Activated naive CD8-positive, alpha-beta T cell treated with anti-CD3 and anti-CD28 coated beads, Interleukin-2, amount 50 U/mL, for 24 hours (primary cell): ENCODE results near the gene BHLHE23.

Source experiments
- ATAC-seq: fragments of 150-1000 bp; cut with Tn5 transposase; one replicate; pipeline ENCODE4 v1.10.0; 2021
- DNase-seq: peaks from one replicate; pipeline ENCODE4 v3.0.0; 2021
- H3K27ac Mint-ChIP-seq: one replicate; pipeline ENCODE4 v1.8.0; 2021; ENCODE audit warnings: mild to moderate bottlenecking, mixed read lengths
- H3K27me3 Mint-ChIP-seq: one replicate; pipeline ENCODE4 v1.8.0; 2021; ENCODE audit warnings: mixed read lengths
- H3K36me3 Mint-ChIP-seq: one replicate; pipeline ENCODE4 v1.8.0; 2021; ENCODE audit warnings: low read depth, mixed read lengths
- H3K4me1 Mint-ChIP-seq: one replicate; pipeline ENCODE4 v1.8.0; 2021; ENCODE audit warnings: mixed read lengths
- H3K4me3 Mint-ChIP-seq: one replicate; pipeline ENCODE4 v1.8.0; 2021; ENCODE audit warnings: mild to moderate bottlenecking, moderate library complexity, mixed read lengths
- H3K9me3 Mint-ChIP-seq: one replicate; pipeline ENCODE4 v1.8.0; 2021; ENCODE audit warnings: mixed read lengths

BHLHE23 gene

DNA sequence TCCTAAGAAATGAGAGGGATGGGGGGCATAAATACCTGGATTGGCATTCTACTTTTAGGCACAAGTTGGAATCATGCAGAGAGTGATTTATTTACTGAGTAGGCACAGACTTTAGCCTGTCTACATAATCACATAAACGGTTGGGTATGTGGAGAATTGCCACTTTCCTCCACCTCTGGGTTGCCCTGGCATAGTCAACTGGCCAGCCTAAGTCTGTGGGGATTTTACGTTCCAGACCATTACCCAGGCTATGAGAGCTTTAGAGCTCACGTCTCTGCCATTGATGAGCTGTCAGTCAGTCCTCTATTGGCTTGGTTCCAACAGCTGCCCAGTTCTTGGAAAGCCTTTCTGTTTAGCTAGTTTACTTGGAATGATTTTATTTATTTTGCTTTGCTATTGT, 5.0 kb upstream of the BHLHE23 start:
- ATAC-seq: no peak
- no peak overlapping the region for H3K27ac Mint-ChIP-seq
- peaks cover 14% of the 10 kb centered on the region for H3K9me3 Mint-ChIP-seq
- DNase-seq: no peak
- H3K4me1 Mint-ChIP-seq: peaks cover 24% of the 10 kb centered on the region
- no peak overlapping the region for H3K4me3 Mint-ChIP-seq
- peaks cover 8% of the 10 kb centered on the region for H3K36me3 Mint-ChIP-seq
- peaks cover 44% of the 10 kb centered on the region for H3K27me3 Mint-ChIP-seq

DNA sequence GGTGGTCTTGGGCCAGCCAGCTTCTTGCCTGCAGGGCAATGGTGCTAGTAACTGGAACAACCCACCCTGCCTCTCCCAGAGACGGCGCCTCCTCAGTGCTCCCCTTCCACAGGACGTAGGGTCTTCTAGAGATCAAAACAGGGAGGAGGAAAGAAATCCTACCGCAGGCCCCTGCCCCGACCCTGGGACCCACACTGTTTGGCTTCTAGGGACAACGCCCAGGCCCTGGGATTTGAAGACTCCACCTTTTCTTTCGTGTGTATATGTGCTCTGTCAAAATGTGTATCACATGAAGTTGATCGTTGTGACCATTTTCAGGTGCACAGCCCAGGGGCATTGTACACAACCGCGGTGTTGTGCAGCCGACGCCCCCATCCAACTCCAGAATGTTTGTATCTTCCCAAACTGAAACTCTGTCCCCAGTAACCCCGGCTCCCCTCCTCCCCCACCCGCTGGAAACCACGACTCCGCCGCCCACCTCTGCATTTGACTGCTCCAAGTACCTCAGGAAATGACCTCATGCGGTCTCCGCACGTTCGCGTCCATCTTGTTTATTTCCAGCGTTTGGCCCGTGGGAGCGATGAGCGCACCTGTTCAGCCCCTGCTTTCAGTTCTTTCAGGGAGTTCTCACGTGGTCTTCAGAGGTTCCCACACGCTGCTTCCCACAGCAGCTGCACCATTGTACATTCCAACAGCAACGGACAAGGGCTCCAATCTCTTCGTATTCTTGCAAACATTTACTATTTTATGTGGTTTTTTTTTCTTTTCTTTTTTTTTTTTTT, 3.4 kb upstream of the BHLHE23 start:
- Mint-ChIP-seq H3K27ac (peak overlapping the region; percentile 79), H3K36me3 (peaks cover 8% of the 10 kb centered on the region), H3K9me3 (peaks cover 14% of the 10 kb centered on the region), H3K4me1 (peaks cover 25% of the 10 kb centered on the region), H3K4me3 (peak overlapping the region; percentile 81), H3K27me3 (peaks cover 47% of the 10 kb centered on the region)
- ATAC-seq (peak; percentile 53), DNase-seq (peak; percentile 78)

DNA sequence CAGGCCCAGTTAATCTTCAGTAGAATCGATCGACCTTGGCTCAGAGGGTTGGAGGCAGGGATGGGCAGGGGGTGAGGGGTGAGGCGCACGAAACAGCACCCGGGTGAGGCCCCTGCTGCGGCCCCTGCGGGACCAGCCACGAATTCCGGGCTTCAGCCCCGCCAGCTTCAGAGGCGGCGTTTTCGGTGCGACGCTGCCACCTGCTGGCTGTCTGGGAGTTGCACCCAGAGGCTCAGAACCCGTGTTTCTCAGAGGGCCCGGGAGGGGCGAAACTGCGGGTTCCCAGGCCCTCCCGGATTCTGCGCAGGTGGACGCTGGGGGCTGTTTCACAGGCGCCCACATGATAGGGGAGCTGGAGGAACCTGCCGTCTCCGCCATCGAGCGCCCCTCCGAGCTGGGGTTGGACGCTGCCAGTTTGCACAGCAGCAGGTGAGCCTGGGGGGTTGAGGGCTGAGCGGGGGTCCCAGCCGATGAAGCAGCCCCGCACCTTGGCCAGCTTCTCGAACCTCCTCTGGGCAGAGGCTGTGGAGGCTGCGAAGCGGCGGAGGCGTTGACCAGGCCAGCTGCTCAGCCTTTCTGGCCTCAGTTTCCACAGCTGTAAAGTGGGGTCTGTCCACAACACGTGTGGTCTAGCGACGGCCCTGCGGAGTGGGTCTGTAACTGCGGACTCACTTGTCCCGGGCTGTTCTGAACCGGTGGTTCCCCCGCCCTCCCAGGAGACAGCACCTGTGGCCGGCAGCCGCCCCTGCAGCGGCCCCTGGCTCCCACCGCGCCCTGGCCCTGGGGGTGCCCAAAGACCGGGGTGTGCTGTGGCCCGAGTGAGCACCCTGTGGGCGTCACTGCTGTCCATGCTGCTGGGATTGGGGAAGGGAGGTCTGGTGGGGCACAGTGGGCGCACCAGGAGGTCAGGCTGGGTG, 2.5 kb upstream of the BHLHE23 start:
- H3K27ac Mint-ChIP-seq: no peak overlapping the region
- peaks cover 8% of the 10 kb centered on the region for H3K36me3 Mint-ChIP-seq
- H3K27me3 Mint-ChIP-seq: peaks cover 47% of the 10 kb centered on the region
- peaks cover 14% of the 10 kb centered on the region for H3K9me3 Mint-ChIP-seq
- peak; percentile 80 for ATAC-seq
- no peak overlapping the region for H3K4me3 Mint-ChIP-seq
- DNase-seq: peak; percentile 89
- H3K4me1 Mint-ChIP-seq: peaks cover 27% of the 10 kb centered on the region

DNA sequence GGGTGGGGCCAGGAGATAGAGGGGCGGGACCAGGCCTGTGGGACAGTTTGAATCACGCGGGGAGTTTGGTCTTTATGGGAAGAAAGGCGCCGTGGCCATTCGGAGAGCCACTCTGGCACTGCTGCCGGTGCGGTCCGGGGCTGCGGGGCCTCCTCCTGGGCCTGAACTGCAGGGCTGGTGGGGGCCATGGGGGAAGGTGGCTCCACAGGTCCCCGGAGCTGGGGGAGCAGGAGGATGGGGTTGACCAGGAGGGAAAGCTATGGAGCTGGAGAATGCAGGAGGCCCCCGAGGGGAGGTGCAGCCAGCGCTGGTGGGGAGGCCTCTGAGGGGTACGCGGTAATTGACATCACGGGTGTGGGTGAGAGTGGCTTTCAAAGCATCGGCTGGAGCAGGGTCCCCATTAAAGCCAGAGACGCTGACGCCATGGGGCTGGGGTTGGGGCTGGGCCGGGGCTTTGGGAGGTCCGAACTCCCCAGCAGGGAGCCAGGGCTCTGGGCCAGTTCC, 1.8 kb upstream of the BHLHE23 start:
- ATAC-seq: peak; percentile 8
- Mint-ChIP-seq H3K4me3 (no peak overlapping the region), H3K27ac (no peak overlapping the region), H3K9me3 (peaks cover 8% of the 10 kb centered on the region), H3K27me3 (peaks cover 46% of the 10 kb centered on the region), H3K4me1 (peaks cover 28% of the 10 kb centered on the region), H3K36me3 (peaks cover 4% of the 10 kb centered on the region)
- DNase-seq: no peak

DNA sequence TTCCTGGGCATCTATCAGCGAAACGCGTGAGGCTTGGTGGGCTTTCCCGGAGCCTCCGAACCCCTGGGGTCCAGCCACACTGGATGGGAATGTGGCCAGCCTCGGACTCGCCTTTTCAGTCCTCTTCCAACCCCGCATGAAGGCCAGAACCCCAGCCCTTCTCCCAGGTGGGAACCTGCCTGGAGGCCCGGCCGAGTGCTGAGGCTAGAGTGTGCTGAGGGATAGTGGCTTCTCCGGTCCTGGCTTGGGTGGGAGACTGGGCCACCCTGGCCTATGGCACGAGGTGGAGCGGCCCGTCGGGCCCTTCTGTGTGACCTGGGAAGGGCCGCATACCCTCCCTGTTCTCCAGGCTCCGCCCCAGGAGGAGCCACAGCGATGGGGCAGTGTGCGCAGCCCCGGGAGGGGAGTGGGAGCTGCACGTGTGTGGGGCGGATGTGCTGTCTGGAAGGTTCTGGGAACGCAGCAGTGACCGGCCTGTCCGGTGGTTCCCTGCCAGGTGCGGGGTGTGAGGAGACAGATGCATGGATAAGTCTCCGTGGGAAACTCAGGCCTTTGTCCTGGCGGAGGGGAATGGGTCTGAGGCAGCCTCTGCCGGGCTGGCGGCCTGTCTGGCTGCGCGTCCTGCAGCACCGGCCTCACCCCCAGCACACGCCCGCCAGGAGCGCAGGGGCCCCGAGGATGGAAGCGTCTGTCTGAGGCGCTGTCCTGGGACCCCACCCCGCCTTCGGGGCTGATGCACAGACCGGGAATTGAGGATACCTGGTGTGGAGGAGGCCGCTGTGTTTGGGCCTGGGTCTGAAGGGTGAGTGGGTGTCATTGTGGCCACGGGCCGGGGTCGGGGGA, 1.1 kb upstream of the BHLHE23 start:
- Mint-ChIP-seq H3K9me3 (peaks cover under 1% of the 10 kb centered on the region), H3K36me3 (peaks cover under 1% of the 10 kb centered on the region), H3K27me3 (peaks cover 48% of the 10 kb centered on the region), H3K4me3 (no peak overlapping the region), H3K4me1 (peaks cover 28% of the 10 kb centered on the region), H3K27ac (no peak overlapping the region)
- no peak for ATAC-seq
- DNase-seq: no peak

DNA sequence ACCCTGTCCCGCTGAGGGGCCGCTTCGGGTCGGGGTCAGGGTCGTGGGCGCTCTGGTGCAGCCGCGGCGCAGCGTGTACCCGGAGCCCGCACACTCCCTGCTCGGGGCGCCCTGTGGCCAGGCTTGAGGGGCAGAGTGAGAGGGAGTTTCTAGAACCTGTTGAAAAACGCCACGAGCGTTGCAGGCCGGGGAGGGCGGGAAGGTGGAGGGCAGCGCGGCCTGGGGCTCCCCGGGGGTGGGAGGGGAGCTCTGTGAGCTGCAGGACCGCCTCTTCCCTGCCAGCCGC, 539 bp upstream of the BHLHE23 start:
- ATAC-seq (no peak), DNase-seq (no peak)
- H3K4me3 Mint-ChIP-seq: no peak overlapping the region
- peaks cover 53% of the 10 kb centered on the region for H3K27me3 Mint-ChIP-seq
- no peaks in the 10 kb centered on the region for H3K9me3 Mint-ChIP-seq
- H3K36me3 Mint-ChIP-seq: no peaks in the 10 kb centered on the region
- no peak overlapping the region for H3K27ac Mint-ChIP-seq
- H3K4me1 Mint-ChIP-seq: peaks cover 28% of the 10 kb centered on the region

DNA sequence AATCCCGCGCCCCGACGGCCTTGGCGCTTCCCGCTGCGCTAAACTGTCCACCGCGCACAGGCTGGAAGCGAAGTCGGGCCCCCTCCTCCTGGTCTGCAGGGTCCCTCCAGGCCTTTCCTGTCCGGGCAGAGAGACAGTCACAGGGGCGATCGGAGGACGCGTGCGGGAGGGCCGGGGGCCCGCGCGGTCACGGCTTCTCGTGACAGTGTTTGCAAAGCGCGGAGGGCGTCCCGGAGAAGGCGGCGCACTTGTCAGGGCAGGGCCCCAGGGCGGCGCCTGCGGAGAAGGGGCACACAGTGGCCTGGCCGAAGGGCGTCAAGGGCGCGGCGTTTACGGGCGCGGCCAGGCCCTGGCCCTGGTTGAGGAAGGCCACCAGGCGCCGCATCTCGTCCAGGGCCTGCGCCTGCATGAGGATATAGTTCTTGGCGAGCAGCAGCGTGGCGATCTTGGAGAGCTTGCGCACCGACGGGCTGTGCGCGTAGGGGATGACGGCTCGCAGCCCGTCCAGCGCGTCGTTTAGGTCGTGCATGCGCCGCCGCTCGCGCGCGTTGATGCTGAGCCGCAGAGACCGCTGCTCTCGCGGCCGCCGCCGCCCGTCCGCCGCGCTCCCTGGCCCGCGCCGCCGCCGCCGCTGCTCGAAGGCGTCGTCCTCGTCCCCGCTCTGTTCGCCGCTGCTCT, 763 bp downstream of the BHLHE23 start:
- DNase-seq (no peak), ATAC-seq (no peak)
- Mint-ChIP-seq H3K4me3 (no peak overlapping the region), H3K4me1 (peaks cover 28% of the 10 kb centered on the region), H3K9me3 (no peaks in the 10 kb centered on the region), H3K27ac (no peak overlapping the region), H3K27me3 (peaks cover 64% of the 10 kb centered on the region), H3K36me3 (no peaks in the 10 kb centered on the region)

DNA sequence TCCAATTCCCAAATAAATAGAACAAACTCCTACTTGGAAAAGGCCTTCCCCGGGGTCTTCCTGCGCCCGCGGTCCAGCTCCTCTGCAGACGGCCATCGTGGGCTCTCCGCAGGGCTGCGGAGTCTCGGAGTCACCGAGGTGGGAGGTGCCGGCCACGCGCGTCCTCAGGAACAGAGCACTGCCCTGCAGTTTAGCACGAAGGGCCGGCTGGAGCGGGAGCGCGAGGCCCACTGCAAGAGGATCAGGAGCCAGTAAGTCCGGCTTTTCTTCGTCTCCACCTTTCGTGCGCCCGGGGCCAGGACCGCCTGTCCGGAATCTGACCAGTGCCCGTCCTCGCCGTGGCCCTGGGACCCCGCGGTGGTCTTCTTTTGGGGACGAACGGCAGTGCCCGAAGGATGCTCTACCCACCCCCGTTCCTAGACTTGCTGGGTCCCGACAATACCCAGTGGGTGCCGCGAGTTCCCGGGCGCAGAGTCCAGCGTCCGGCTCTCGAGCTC, 1.4 kb downstream of the BHLHE23 start:
- H3K27me3 Mint-ChIP-seq: peaks cover 67% of the 10 kb centered on the region
- ATAC-seq (no peak), DNase-seq (no peak)
- H3K4me1 Mint-ChIP-seq: peaks cover 24% of the 10 kb centered on the region
- H3K9me3 Mint-ChIP-seq: no peaks in the 10 kb centered on the region
- H3K27ac Mint-ChIP-seq: no peak overlapping the region
- H3K4me3 Mint-ChIP-seq: no peak overlapping the region
- H3K36me3 Mint-ChIP-seq: no peaks in the 10 kb centered on the region

DNA sequence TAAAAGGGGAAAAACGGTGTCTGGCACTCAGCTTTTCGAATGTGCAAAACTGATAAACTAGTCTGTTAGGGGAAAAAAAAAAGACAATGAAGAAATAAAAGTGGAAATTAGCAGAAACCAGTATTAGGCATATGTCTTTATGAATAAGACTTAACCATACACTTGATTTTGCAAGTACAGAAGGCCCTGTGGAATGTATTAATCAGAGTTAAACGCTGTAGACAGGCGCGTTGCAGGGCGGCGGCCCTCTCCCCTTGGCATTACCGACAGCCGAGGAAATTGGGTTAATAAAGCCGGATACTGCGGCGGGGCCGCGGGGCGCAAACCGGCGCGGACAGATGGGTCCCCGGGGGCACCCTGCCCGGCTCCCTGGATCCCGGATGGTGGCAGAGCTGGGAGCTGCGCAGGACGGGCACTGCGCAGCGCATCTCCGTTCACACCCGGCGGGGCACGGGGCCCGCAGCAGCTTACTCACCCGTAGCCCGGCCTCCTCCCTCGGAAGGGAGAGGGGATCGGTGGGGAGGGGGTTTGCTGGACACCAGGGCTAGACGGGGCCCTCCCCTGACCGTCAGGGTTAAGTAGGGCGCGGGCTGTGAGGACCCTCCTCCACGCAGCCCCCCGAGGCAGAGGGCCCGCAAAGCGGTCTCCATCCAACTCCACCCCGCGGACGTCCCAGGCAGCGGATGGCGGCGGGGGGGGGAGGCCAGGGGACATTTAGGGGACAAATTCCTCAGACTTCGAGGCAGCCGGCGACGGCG, 2.0 kb downstream of the BHLHE23 start:
- Mint-ChIP-seq H3K27me3 (peaks cover 67% of the 10 kb centered on the region), H3K4me3 (no peak overlapping the region), H3K4me1 (peaks cover 18% of the 10 kb centered on the region), H3K36me3 (no peaks in the 10 kb centered on the region), H3K9me3 (no peaks in the 10 kb centered on the region), H3K27ac (no peak overlapping the region)
- no peak for ATAC-seq
- DNase-seq: no peak

DNA sequence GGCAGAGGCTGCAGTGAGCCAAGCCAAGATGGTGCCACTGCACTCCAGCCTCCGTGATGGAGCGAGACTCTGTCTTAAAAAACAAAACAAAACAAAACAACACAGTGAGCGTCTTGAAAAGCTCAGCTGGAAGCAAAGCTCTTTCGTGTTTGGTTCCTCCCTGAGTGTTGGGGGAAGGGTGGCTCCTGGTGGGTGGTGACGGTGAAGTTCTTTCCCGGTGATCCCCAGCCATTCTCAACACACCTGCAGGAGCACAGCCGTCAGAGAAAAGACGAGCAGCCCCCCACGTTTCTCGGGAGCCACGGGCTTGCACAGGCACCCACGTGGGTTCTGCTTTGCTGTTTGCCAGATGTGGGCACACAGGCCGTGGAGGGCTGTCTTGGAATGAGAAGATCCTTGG, 3.2 kb downstream of the BHLHE23 start:
- DNase-seq (no peak), ATAC-seq (no peak)
- Mint-ChIP-seq H3K36me3 (no peaks in the 10 kb centered on the region), H3K27ac (no peak overlapping the region), H3K4me3 (no peak overlapping the region), H3K4me1 (peaks cover 10% of the 10 kb centered on the region), H3K9me3 (no peaks in the 10 kb centered on the region), H3K27me3 (peaks cover 69% of the 10 kb centered on the region)

DNA sequence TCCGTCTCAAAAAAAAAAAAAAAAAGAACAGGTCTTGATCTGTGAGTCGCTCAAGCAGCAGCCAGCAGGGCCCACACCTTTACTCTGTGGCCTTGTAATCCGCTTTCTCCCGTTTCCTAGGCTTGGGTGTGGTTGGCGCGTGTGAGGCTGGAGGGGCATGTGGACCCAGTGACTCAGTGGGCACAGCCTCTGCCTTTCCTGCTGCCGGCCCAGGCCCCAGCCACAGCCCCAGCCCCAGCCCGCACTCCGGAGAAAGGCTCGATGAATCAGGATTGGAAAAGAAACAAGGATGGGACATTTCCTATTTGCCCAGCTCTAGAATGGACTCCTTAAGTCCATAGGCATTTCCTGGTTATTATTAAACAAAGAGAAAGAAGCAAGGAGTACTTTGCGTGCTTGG, 4.3 kb downstream of the BHLHE23 start:
- H3K4me3 Mint-ChIP-seq: no peak overlapping the region
- no peak overlapping the region for H3K27ac Mint-ChIP-seq
- H3K4me1 Mint-ChIP-seq: peaks cover 4% of the 10 kb centered on the region
- no peak for ATAC-seq
- DNase-seq: no peak
- no peaks in the 10 kb centered on the region for H3K36me3 Mint-ChIP-seq
- H3K9me3 Mint-ChIP-seq: no peaks in the 10 kb centered on the region
- H3K27me3 Mint-ChIP-seq: peaks cover 63% of the 10 kb centered on the region

DNA sequence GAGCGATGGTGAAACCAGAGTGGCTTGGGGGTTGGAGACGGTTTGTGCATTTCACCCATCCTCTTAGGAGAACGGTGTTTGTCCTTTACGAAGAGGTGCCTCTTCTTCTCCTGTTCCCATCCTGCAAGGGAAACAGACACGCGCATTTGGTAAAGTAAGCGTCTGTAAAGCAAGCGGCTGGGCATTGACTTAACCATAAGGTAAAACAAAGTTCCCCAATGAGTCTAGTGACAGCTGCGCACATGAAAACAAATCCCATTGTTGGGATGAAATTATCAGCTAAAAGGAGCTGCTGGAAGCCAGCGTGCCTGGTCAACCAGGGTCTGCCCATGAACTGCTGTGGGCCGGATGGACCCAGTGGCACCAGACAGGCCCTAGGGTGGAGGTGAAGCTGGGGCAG, 5.8 kb downstream of the BHLHE23 start:
- peaks cover 68% of the 10 kb centered on the region for H3K27me3 Mint-ChIP-seq
- ATAC-seq: no peak
- H3K4me1 Mint-ChIP-seq: peaks cover 4% of the 10 kb centered on the region
- H3K36me3 Mint-ChIP-seq: no peaks in the 10 kb centered on the region
- no peak for DNase-seq
- no peak overlapping the region for H3K4me3 Mint-ChIP-seq
- no peaks in the 10 kb centered on the region for H3K9me3 Mint-ChIP-seq
- H3K27ac Mint-ChIP-seq: no peak overlapping the region

DNA sequence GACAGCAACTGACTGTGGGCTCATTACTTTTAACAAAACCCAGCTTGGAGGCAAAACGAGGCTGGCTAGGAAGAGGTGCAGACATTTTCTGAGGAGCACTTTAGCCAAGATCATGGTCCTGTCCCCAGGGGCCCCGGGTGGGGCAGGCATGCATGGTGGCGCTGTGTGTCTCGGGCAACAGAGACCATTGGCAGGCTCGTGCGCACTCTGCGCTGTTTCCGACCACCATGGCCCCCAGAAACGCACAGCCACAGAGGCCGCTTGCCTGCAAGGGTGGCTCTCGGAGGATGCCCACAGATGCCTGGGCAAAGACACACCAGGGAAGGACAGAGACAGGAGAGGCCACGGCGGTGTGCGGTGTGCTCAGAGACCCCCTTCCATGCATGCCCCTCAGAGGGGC, 6.7 kb downstream of the BHLHE23 start:
- no peak for ATAC-seq
- H3K27ac Mint-ChIP-seq: no peak overlapping the region

More for the DNA sequence above, 6.7 kb downstream of the BHLHE23 start:
- peaks cover 2% of the 10 kb centered on the region for H3K4me1 Mint-ChIP-seq
- no peak overlapping the region for H3K4me3 Mint-ChIP-seq
- no peaks in the 10 kb centered on the region for H3K36me3 Mint-ChIP-seq
- no peaks in the 10 kb centered on the region for H3K9me3 Mint-ChIP-seq
- peaks cover 65% of the 10 kb centered on the region for H3K27me3 Mint-ChIP-seq
- no peak for DNase-seq
